Brain pericyte (primary cell): Measurements from ENCODE around the gene SPATS2.
"Not testable (repeated sequence)": the region's sequence is repeated elsewhere in the genome, so short reads cannot be mapped to it uniquely, and the experiment has no call there.

Experiments
- DNase-seq: peaks from one replicate; pipeline ENCODE4 v3.0.0-alpha.2; 2012; ENCODE audit warnings: low read depth, low spot score

The SPATS2 gene

DNA sequence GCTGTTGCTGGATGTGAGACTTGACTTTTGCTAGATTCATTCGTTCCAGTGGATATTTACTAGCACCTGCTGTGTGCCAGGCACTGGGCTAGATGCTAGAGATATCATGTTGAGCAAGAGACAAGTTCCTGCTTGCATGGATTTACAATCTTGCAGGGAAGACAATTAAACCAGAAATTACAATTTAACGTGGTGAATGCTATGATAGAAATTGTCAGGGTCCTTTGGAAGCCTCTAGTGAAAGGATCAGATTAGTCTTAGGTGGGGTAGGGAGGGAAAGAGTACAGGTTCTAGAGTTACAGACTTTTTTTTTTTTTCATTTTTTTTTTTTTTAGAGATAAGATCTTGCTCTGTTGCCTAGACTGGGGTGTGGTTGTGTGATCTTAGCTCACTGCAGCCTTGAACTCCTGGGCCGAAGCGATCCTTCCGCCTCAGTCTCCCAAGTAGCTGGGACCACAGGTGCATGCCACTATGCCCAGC lies 36.7 kb downstream of the SPATS2 start:
- DNase-seq = no peak

DNA sequence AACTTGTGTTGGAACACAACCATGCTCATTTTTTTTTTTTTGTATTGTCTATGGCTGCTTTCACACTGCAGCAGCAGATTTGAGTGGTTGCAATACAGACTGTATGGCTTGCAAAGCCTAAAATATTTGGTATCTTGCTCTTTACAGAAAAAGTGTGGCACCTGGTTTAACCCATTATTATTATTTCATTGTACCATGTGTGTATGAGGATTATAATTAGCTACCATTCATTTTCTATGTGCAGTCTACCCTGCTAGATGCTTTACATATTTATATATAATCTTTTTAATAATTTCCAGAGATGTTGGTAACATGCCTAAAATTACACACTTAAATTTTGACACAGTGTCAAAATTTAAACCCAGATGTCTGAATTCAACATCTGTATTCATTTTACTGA lies 37.7 kb downstream of the SPATS2 start:
- no peak for DNase-seq

DNA sequence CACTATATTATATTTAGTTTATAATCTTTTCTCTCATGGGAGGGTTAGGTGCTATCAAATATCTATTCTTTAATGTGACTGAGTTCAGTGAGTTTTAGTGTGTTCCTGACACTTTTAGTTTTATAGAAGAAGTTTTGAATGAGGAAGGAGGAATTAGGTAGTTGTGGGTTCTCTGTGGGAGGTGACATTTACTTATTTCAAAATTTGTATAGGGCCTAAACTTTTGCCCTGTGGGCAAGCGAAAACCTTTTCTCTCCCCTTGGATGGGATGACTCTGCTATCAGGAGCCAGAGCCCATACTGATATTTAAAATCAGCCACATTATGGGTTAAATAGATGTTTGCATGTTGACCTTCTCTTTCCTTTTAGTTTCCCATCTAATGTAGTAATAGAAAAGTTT lies 43.6 kb downstream of the SPATS2 start:
- DNase-seq = no peak

DNA sequence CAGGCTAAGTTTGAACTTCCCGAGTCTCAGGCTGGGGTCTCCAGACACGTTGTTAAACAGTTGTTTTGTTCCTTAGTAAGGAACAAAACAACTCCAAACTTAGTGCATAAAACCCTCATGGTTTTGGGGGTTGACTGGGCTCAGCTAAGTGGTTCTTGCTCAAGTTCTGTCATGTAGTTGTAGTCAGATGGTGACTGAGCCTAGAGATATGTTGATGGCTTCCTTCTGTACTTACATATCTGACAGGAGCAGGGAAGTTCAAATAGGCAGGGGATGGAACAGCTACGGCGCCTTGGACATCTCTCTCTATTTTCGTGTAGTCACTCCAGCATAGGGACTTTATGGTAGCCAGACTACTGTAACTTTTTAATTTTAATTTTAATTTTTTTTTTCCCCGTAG lies 45.7 kb downstream of the SPATS2 start:
- no peak for DNase-seq

DNA sequence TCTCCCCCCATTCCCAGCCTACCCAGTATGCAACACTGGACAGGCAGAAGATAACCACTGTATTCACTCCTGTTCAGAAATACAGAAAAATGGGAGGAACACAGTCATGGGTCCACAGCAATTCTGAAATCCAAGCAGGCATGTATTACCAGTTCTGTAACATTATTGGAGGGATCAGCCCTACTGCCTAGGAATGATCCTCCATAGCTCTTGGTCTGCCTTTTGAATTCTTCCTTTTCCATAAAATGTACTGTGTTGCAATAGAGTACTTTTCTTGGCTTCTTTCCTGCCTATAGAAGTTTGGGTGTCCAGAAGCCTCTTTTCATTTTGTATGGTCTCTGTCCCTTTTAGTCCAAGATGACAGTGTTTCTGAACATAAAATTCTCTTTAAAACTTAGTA lies 46.5 kb downstream of the SPATS2 start:
- DNase-seq = no peak

DNA sequence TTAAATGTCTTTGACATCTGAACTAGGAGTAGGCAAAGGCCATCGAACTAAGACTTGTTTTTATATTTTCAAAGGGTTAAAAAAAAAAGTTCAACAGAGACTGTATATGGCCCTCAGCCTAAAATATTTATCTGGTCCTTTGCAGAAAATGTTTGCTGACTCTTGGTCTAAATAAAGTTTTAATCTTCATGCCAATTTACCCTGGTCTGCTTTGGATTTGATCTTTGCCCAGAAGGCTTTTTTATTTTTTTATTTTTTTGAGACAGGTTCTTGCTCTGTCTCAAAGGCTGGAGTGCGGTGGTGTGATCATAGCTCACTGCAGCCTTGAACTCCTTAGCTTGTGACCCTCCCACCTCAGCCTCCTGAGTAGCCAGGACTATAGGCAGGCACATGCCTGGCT lies 47.1 kb downstream of the SPATS2 start:
- no peak for DNase-seq

DNA sequence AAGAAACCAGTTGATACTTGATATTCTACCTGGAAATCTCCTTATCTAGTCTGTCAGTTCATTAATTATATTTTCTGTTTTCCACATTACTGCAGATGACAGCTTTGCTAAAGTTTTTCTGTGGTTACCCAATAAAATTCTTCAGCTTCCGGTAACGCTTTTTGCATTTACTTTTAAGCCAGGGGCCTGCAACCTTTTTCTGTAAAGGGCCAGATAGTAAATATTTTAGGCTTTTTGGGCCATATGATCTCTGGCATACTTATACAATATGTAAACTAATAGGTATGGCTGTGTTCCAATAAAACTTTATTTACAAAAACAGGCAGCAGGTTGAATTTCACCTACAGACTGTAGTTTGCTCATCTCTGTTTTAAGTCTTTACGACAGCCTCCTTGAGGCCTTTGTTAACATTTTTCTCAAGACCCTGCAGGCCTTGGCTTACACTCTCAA lies 48.3 kb downstream of the SPATS2 start:
- no peak for DNase-seq

DNA sequence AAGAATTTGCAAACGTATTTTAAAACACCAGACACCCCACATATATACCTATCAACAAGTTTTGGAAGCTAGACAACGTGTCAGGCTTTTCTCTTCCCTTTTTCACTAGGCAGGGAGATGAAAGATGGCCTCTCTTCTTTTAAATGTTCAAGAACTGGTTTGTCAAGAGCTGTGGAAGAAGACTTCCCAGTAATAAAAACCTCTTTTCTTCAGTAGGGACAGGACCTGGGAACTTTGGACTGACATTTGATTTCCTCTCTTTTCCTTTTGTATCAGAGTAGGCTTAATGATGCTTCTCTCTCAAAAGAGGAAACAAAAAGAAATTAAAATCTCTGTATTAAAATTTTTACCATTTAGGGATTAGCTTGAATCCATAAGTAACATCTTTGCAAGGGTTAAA lies 49.6 kb downstream of the SPATS2 start:
- no peak for DNase-seq

DNA sequence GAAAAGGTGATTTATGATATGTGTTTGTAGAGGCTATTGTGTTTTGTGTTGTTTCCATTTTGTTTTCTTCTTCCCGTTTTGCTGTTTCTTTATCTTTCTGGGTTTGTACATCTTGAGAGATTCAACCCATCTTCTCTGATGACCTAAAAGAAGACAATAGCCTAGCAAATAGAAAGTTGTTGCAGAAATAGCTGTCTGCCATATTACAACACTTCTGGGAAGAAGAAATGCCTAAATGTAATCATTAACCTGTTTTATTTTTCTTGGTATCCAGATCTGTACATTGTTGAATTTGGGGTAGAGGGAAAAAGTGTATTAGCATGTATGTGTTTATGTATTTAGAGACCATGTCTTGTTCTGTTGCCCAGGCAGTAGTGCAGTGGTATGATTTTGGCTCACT lies 50.3 kb downstream of the SPATS2 start:
- no peak for DNase-seq

DNA sequence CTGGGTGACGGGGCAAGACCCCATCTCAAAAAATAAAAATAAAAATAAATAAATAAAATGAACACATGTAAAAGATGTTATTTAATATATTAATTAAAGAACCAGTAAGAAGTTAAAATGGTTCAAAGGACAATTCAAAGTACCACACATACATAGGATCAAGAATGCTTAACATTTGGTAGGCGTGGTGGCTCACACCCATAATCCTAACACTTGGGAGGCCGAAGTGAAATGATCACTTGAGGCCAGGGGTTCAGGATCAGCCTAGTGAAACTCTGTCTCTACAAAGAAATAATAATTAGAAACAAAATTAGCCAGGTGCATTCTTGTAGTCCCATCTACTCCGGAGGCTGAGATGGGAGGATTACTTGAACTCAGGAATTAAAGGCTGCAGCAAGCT lies 53.3 kb downstream of the SPATS2 start:
- DNase-seq = no peak

DNA sequence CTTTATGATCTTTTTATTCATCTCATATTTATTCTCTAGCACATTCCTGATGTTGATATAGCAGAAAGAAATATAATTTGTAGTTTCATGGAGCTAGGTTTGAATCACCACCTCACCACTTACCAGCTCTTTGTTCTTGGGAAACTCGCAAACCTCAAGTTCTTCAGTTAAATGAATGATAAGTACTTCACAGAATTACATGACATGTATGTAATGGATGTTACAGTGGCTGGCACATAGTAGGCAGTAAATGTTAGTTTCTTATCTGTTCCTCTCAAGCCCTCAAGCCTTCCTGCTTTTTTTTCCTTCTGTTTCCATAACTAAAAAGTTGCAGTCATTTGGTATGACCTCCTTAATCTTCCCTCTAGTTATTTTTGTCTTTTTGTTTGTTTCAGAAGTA lies 54.9 kb downstream of the SPATS2 start:
- no peak for DNase-seq

DNA sequence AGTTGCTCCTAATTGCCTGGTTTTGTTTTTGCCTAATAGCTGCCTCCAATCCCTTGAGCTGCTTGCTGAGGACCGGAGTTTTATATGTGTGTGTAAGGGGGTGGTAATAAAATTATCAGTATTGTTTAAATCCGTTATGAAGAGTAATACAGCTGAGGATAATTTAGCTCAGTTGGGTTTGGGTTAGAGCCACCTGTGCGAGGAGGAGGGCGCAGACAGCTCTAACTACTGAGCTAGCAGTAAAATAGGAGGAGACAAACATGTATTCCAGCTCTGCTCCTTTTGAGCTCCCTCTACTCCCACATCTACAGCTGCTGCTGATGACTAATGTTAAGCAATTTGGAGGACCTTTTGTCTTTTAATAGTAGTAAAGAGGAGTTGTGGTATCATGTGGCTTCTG lies 61.5 kb downstream of the SPATS2 start:
- no peak for DNase-seq

DNA sequence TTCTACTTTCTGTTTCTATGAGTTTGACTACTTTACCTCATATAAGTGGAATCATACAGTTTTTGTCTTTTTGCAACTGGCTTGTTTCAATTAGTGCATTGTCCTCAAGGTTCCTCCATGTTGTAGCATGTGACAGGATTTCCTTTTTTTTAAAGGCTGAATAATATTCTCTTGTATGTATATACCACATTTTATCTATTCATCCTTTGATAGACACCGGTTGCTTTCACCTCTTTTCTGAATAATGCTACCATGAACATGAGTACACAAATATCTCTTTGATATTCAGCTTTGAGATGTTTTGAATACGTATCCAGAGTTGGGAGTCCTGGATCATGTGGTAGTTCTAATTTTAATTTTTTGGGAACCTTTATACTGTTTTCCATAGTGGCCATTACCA lies 65.4 kb downstream of the SPATS2 start:
- no peak for DNase-seq

DNA sequence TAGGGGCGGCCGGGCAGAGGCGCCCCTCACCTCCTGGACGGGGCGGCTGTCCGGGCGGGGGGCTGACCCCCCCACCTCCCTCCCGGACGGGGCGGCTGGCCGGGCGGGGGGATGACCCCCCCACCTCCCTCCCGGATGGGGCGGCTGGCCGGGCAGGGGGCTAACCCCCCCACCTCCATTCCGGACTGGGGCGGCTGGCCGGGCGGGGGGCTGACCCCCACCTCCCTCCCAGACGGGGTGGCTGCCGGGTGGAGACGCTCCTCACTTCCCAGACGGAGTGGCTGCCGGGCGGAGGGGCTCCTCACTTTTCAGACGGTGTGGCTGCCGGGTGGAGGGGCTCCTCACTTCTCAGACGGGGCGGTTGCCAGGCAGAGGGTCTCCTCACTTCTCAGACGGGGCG lies 69.5 kb downstream of the SPATS2 start:
- DNase-seq = not testable (repeated sequence)

DNA sequence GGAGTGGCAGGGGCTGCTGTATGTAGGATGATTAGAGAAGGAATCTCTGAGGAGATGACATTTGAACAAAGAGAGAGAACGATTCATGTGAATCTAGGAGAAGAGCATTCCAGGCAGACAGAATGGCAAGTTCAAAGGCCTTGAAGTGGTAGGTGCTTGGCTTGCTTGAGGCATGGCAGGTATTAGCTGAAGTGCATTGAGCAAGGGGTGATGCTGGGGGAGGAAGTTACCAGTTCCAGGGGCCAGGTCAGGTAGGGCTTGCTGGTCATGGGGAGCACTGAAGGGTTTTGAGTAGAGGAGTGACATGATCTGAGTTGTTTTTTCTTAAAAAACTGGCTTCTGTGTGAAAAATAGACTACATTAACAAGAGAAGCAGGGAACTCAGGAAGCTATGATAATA lies 71.8 kb downstream of the SPATS2 start:
- DNase-seq = no peak

DNA sequence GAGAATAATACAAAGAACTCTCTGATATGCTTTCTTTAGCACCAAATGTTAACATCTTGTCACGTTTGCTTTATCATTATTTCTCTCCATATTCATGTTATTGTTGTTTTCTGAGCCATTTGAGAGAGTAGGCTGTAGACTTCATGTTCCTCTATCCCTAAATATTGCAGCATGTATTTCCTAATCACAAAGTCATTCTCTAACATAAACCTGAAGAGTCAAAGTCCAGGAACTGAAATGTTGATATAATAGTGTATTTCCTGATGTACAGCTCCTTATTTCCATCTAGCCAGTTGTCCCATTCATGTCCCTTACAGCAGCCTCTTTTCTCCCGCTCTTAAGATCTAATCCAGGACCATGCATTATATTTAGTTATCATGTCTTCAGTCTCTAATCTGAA lies 72.8 kb downstream of the SPATS2 start:
- DNase-seq = no peak

DNA sequence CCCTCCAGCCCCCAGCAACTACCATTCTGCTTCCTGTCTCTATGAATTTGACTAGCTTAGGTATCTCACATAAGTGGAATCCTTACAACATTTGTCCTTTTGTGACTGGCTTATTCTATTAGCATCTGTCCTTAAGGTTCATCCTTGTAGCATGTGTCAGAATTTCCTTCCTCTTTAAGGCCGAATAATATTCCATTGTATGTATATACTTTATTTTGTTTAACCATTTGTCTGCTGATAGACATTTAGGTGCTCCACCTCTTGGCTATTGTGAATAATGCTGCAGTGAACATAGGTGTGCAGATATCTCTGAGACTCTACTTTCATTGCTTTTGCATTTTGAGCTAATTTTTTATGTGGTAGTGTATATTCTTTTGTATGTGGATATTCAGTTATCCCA lies 75.7 kb downstream of the SPATS2 start:
- no peak for DNase-seq

DNA sequence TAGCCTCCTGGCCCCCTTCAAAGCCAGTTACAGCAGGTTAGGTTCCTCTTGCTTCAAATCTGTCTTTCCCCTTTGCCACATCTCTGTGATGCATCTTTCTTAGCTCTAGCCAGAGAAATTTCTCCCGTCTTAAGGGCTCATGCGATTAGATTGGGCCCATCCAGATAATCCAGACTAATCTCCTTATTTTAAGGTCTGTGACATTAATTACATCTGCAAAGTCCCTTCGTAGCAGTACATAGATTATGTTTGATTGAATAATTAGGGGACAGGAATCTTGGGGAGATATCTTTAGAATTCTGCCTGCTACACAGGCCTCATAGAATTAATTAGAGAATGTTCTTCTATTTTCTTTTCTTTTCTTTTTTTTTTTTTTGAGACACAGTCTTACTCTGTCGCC lies 79.3 kb downstream of the SPATS2 start:
- DNase-seq = no peak

DNA sequence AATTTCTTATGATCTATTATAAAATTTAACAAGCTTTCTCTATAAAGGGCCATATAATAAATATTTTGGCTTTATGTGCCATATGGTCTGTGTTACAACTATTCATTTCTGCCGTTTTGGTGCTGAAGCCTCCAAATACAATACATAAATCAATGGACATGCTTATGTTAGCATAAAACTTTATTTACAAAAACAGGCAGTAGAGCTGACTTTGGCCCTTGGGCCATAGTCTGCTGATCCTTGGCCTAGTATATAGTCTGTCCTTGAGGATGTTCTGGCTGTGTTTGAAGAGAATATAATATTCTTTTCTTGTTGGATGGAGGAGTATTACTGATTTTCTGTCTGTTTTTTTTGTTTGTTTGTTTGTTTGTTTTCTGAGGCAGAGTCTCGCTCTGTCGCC lies 81.6 kb downstream of the SPATS2 start:
- DNase-seq = no peak

DNA sequence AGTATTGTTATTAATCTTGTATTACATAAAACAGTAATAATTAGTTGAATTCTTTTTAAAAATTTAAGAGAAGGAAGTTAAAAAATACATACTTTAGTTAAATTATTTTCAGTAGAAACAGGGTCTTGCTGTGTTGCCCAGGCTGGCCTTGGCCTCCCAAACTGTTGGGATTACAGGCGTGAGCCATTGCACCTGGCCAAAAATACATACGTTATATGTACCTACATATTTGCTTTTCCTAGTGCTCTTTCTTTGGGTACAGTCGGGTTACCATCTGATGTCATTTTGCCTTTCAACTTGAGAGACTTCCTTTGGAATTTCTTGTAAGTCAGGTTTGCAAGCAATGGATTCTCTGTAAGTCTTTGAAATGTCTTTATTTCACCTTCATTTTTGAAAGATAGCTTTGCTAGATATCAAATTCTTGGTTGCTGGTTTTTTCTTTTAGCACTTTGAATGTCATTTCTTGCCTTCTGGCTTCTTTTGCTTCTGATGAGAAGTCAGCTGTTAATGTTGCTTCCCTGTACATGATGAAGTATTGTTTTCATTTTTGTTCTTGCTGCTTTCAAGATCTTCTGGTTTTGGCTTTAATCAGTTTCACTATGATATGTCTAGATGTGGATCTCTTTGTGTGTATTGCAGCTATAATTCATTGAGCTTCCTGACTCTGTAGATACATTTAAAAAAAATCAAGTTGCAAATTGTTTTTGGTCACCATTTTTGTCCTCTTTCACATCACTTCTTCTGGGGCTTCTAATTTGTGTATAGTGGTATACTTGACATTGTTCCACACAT lies 84.4 kb downstream of the SPATS2 start:
- no peak for DNase-seq

DNA sequence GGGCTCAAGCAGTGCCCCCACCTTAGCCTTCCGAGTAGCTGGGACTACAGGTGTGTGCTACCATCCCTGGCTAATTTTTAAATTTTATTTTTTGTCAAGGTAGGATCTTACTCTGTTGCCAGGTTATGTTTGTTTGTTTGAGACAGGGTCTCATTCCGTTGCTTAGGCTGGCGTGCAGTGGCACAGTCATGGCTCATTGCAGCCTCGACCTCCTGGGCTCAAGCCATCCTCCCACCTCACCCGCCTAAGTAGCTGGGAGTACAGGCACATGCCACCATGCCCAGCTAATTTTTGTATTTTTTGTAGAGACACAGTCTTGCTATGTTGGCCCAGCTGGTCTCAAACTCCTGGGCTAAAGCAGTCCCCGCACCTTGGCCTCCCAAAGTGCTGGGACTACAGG lies 88.2 kb downstream of the SPATS2 start:
- no peak for DNase-seq

DNA sequence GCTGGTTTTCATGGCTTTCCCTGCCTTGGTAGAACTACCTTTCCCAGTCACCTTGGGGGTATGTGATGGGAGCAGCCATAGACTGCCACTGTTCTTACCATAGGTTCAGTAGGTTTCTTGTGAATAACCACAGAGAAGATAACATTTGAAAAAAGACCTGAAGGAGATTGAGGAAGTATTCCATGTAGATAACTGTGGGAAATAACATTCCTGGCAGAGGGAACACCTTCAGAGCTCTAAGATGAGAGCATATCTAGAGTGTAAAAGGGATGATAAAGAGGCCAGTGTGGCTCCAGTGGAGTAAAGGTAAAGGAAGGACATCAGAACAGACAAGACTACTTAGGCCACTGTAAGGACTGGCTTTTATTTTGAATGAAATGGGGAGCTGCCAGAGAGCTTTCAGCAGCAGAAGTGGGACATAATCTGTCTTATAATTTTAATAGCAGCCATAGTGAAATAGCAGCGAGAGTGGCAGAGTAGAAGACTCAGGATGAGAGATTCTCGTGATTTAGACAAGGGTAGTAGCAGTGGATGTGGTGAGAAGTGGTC lies 88.9 kb downstream of the SPATS2 start:
- DNase-seq = no peak

DNA sequence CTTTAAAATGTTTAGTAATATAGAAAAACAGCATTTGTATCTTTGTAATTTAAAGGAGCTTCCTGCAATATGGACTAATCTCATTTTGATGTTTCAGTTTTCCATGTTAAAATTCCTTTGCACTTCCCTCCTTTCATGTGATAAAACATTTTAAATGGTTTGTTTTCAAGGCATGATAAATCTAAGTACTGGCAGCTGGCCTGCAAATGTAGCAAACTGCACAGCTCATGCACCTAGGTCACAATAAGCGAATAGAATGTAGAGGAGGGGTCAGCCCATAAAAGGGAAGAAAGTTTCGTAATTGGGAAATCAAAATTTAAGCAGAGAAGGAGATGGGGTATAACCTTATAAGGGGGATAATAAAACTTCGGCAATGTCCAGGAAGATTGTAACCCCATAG lies 91.6 kb downstream of the SPATS2 start:
- no peak for DNase-seq

DNA sequence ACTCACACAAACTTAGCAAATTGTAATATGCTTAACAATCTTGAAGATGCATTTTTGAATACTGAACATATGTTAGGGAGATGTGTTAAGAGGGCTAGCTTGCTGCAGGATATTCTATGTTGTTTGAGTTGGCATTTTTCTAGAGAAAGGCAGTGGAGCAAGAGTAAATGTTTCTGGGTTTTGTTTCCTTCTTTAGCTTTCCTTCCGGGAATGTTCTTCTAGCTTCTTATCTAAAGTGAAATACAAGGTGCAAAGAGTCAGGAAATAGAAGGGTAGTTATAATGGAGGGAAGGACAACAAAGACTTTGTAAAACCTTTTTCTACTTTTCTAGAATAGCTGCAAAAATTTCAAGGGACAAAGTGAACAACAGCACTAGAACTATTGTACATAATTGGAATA lies 94.0 kb downstream of the SPATS2 start:
- DNase-seq = no peak
